GM12878 (cell line): Measurements from ENCODE around the gene MOV10L1. TPM values are rescaled to one million over a fixed set of nuclear protein-coding genes. Genes with fewer than 3 reads are reported as not detected.

ENCODE experiments used
- CEBPB ChIP-seq, 2 experiments: fragments of 150-350 bp in 1 of 2; IDR thresholded peaks; 2 replicates each; pipeline ENCODE4 v1.6.1; 2012 to 2014; ENCODE audit warnings: low read depth in 2 of 2, low read length in 2 of 2, borderline replicate concordance in 1 of 2, inconsistent platforms in 1 of 2
- GABPA ChIP-seq: IDR thresholded peaks from 2 replicates; pipeline ENCODE4 v1.6.1; 2014; ENCODE audit warnings: antibody characterized with exemption, low read depth, mild to moderate bottlenecking, inconsistent platforms
- HCFC1 ChIP-seq: fragments of 150-350 bp; IDR thresholded peaks from 2 replicates; pipeline ENCODE4 v1.6.1; 2014; ENCODE audit warnings: low read length
- MEF2A ChIP-seq: IDR thresholded peaks from 2 replicates; pipeline ENCODE4 v1.6.1; 2011; ENCODE audit warnings: low read depth, mild to moderate bottlenecking, low read length, moderate library complexity; ENCODE audit not compliant: insufficient read depth
- PAX5 ChIP-seq: IDR thresholded peaks from 2 replicates; pipeline ENCODE4 v1.6.1; 2011; ENCODE audit warnings: low read depth, low read length, borderline replicate concordance
- PAX8 ChIP-seq: fragments of 450-650 bp; IDR thresholded peaks from 2 replicates; pipeline ENCODE4 v1.6.1; 2017; ENCODE audit warnings: mild to moderate bottlenecking, moderate library complexity
- PML ChIP-seq: IDR thresholded peaks from 2 replicates; pipeline ENCODE4 v1.6.1; 2012; ENCODE audit warnings: low read length, inconsistent platforms
- SIN3A ChIP-seq: IDR thresholded peaks from 2 replicates; pipeline ENCODE4 v1.6.1; 2012; ENCODE audit warnings: low read depth, low read length, improper control_type of control experiment
- SMAD1 ChIP-seq: fragments of 450-650 bp; IDR thresholded peaks from 2 replicates; pipeline ENCODE4 v1.6.1; 2018; ENCODE audit warnings: mild to moderate bottlenecking, low read depth; ENCODE audit not compliant: partially characterized antibody
- WRNIP1 ChIP-seq: IDR thresholded peaks from 2 replicates; pipeline ENCODE4 v1.6.1; 2011; ENCODE audit warnings: low read depth, low read length, improper control_type of control experiment, borderline replicate concordance
- ZNF207 ChIP-seq: fragments of 450-650 bp; IDR thresholded peaks from 2 replicates; pipeline ENCODE4 v1.6.1; 2014; ENCODE audit warnings: antibody characterized with exemption, mild to moderate bottlenecking, borderline replicate concordance
- polyA plus RNA-seq, 11 experiments: library from polyadenylated mRNA; depleted of rRNA in 4 of 11; unstranded in 6 of 11; stranded (reverse) in 5 of 11; fragments of >200 nt; fragmentation: Nextera tagmentation in 4 of 11; fragmentation: Illumina TruSeq in 1 of 11; extraction: Ambion mirVana in 4 of 11; extraction: Trizol in 1 of 11; gene quantifications; 1 replicate in 1 of 11; 2 replicates in 10 of 11; pipeline versions ENCODE4 v1.2.1 to v1.2.3, GENCODE V29; 2011 to 2016; ENCODE audit warnings: inconsistent platforms in 2 of 11, missing spikeins in 2 of 11, low read depth in 1 of 11
- total RNA-seq, 4 experiments: library from RNA; depleted of rRNA in 3 of 4; stranded (reverse); fragments of >200 nt in 3 of 4; fragmentation: Illumina TruSeq in 1 of 4; extraction: Trizol in 1 of 4; gene quantifications; 2 replicates each; pipeline versions ENCODE4 v1.2.1 to v1.2.3, GENCODE V29; 2013 to 2021
- TF ChIP-seq, protein P1 (sequence below): fragments of 450-650 bp; IDR thresholded peaks from 2 replicates; pipeline ENCODE4 v1.6.1; 2017; ENCODE audit warnings: low read depth, mild to moderate bottlenecking, moderate library complexity
- TF ChIP-seq, protein P2 (sequence below): fragments of 450-650 bp; formaldehyde crosslinking; IDR thresholded peaks from 2 replicates; pipeline ENCODE4 v1.4.0; 2020; ENCODE audit warnings: mild to moderate bottlenecking, moderate library complexity
- TF ChIP-seq, protein P3 (sequence below): fragments of 450-650 bp; IDR thresholded peaks from 2 replicates; pipeline ENCODE4 v1.6.1; 2016; ENCODE audit warnings: mild to moderate bottlenecking, moderate library complexity, borderline replicate concordance
- TF ChIP-seq, protein P4 (sequence below): fragments of 450-650 bp; IDR thresholded peaks from 2 replicates; pipeline ENCODE4 v1.6.1; 2017; ENCODE audit warnings: mild to moderate bottlenecking, moderate library complexity

Gene MOV10L1
- total and polyA plus RNA-seq, 10 of the 15 experiments (the other 5 are each of a cell fraction or from before 2014, with no cell fraction given), result 0.22 TPM; not detected in 9

DNA sequence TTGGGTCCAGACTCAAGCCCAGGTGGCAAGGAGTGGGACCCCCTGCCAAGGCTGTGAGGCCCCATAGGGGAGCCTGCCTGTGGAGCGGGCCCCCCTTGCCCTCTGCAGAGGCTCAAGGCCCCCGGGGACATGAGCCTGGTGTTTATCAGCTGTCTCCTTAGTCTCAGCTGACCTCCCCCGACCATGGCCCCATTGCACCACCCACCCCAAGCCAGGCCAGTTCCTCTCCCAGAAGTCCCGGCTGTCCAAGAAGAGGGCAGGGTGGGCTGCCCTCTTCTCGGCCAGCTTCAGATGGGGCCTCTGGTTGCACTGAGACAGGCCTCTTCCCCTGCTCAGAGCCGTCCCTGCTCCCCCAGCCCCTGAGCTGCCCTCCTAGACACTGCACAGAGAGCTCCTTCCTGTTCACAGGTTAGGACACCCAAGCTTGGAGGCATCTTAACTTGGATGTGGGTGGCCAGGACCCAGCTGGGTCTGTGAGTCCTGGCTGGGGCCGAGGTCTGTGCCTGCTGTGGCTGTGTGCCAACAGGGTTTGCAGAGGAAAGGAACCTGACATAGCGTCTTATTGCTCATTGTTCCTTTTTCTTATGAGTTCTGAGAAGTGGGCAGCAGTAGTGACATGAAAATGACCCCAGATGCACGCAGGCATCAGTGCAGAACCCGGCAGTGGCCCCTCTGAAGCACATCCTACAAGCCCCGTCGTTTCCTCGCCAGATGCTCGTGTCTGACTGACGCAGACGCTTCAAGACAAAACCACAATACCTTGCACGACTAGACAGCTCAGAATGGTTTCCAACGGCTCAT lies 101.3 kb downstream of the MOV10L1 start (continued):
- TF ChIP-seq PAX5, result peak; percentile 95
- TF ChIP-seq SIN3A, result 0 out of 2 replicates have a peak, but pooled peaks have one; percentile 9
- TF ChIP-seq, protein P1, sequence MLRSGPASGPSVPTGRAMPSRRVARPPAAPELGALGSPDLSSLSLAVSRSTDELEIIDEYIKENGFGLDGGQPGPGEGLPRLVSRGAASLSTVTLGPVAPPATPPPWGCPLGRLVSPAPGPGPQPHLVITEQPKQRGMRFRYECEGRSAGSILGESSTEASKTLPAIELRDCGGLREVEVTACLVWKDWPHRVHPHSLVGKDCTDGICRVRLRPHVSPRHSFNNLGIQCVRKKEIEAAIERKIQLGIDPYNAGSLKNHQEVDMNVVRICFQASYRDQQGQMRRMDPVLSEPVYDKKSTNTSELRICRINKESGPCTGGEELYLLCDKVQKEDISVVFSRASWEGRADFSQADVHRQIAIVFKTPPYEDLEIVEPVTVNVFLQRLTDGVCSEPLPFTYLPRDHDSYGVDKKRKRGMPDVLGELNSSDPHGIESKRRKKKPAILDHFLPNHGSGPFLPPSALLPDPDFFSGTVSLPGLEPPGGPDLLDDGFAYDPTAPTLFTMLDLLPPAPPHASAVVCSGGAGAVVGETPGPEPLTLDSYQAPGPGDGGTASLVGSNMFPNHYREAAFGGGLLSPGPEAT, result no peak
- TF ChIP-seq CEBPB (IDR thresholded peaks at IDR 0.05; ENCODE audit: borderline replicate concordance in 1 of 2, low read depth in 2 of 2, low read length in 2 of 2), result no peak
- TF ChIP-seq, protein P2, sequence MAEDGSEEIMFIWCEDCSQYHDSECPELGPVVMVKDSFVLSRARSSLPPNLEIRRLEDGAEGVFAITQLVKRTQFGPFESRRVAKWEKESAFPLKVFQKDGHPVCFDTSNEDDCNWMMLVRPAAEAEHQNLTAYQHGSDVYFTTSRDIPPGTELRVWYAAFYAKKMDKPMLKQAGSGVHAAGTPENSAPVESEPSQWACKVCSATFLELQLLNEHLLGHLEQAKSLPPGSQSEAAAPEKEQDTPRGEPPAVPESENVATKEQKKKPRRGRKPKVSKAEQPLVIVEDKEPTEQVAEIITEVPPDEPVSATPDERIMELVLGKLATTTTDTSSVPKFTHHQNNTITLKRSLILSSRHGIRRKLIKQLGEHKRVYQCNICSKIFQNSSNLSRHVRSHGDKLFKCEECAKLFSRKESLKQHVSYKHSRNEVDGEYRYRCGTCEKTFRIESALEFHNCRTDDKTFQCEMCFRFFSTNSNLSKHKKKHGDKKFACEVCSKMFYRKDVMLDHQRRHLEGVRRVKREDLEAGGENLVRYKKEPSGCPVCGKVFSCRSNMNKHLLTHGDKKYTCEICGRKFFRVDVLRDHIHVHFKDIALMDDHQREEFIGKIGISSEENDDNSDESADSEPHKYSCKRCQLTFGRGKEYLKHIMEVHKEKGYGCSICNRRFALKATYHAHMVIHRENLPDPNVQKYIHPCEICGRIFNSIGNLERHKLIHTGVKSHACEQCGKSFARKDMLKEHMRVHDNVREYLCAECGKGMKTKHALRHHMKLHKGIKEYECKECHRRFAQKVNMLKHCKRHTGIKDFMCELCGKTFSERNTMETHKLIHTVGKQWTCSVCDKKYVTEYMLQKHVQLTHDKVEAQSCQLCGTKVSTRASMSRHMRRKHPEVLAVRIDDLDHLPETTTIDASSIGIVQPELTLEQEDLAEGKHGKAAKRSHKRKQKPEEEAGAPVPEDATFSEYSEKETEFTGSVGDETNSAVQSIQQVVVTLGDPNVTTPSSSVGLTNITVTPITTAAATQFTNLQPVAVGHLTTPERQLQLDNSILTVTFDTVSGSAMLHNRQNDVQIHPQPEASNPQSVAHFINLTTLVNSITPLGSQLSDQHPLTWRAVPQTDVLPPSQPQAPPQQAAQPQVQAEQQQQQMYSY (CRISPR knock-in tag), result no peak
- no peak for TF ChIP-seq GABPA
- TF ChIP-seq ZNF207, result no peak
- TF ChIP-seq, protein P3, sequence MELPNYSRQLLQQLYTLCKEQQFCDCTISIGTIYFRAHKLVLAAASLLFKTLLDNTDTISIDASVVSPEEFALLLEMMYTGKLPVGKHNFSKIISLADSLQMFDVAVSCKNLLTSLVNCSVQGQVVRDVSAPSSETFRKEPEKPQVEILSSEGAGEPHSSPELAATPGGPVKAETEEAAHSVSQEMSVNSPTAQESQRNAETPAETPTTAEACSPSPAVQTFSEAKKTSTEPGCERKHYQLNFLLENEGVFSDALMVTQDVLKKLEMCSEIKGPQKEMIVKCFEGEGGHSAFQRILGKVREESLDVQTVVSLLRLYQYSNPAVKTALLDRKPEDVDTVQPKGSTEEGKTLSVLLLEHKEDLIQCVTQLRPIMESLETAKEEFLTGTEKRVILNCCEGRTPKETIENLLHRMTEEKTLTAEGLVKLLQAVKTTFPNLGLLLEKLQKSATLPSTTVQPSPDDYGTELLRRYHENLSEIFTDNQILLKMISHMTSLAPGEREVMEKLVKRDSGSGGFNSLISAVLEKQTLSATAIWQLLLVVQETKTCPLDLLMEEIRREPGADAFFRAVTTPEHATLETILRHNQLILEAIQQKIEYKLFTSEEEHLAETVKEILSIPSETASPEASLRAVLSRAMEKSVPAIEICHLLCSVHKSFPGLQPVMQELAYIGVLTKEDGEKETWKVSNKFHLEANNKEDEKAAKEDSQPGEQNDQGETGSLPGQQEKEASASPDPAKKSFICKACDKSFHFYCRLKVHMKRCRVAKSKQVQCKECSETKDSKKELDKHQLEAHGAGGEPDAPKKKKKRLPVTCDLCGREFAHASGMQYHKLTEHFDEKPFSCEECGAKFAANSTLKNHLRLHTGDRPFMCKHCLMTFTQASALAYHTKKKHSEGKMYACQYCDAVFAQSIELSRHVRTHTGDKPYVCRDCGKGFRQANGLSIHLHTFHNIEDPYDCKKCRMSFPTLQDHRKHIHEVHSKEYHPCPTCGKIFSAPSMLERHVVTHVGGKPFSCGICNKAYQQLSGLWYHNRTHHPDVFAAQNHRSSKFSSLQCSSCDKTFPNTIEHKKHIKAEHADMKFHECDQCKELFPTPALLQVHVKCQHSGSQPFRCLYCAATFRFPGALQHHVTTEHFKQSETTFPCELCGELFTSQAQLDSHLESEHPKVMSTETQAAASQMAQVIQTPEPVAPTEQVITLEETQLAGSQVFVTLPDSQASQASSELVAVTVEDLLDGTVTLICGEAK, result no peak
- peak; percentile 17 for TF ChIP-seq SMAD1
- TF ChIP-seq, protein P4, sequence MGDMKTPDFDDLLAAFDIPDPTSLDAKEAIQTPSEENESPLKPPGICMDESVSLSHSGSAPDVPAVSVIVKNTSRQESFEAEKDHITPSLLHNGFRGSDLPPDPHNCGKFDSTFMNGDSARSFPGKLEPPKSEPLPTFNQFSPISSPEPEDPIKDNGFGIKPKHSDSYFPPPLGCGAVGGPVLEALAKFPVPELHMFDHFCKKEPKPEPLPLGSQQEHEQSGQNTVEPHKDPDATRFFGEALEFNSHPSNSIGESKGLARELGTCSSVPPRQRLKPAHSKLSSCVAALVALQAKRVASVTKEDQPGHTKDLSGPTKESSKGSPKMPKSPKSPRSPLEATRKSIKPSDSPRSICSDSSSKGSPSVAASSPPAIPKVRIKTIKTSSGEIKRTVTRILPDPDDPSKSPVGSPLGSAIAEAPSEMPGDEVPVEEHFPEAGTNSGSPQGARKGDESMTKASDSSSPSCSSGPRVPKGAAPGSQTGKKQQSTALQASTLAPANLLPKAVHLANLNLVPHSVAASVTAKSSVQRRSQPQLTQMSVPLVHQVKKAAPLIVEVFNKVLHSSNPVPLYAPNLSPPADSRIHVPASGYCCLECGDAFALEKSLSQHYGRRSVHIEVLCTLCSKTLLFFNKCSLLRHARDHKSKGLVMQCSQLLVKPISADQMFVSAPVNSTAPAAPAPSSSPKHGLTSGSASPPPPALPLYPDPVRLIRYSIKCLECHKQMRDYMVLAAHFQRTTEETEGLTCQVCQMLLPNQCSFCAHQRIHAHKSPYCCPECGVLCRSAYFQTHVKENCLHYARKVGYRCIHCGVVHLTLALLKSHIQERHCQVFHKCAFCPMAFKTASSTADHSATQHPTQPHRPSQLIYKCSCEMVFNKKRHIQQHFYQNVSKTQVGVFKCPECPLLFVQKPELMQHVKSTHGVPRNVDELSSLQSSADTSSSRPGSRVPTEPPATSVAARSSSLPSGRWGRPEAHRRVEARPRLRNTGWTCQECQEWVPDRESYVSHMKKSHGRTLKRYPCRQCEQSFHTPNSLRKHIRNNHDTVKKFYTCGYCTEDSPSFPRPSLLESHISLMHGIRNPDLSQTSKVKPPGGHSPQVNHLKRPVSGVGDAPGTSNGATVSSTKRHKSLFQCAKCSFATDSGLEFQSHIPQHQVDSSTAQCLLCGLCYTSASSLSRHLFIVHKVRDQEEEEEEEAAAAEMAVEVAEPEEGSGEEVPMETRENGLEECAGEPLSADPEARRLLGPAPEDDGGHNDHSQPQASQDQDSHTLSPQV, result no peak
- no peak for TF ChIP-seq PML
- TF ChIP-seq WRNIP1, result no peak
- 0 out of 2 replicates have a peak, but pooled peaks have one; percentile 50 for TF ChIP-seq MEF2A
- TF ChIP-seq PAX8, result no peak
- no peak for TF ChIP-seq HCFC1
